GM23248 (cell line): ENCODE results near the gene GPAT3. TPM values are rescaled to one million over a fixed set of nuclear protein-coding genes. Genes with fewer than 3 reads are reported as not detected.

Source experiments
- DNase-seq: peaks from one replicate; pipeline ENCODE4 v3.0.0-alpha.2; 2015
- H2AFZ ChIP-seq: fragments of 200-600 bp; sonication (generic); 2 replicates; pipeline ENCODE4 v1.6.1; 2016; ENCODE audit warnings: antibody characterized with exemption
- H3F3A ChIP-seq: fragments of 200-600 bp; sonication (generic); 2 replicates; pipeline ENCODE4 v1.6.1; 2016; ENCODE audit warnings: mild to moderate bottlenecking, antibody characterized with exemption, mixed run types; ENCODE audit not compliant: insufficient read depth
- H3K27ac ChIP-seq: fragments of 200-600 bp; sonication (generic); 2 replicates; pipeline ENCODE4 v1.5.1; 2016; ENCODE audit warnings: mild to moderate bottlenecking
- H3K27me3 ChIP-seq: fragments of 200-600 bp; sonication (generic); replicated peaks from 2 replicates; pipeline ENCODE4 v1.6.1; 2016; ENCODE audit warnings: mild to moderate bottlenecking; ENCODE audit not compliant: insufficient read depth
- H3K36me3 ChIP-seq: fragments of 200-600 bp; sonication (generic); 2 replicates; pipeline ENCODE4 v1.6.1; 2016; ENCODE audit warnings: low read depth, mild to moderate bottlenecking
- H3K4me1 ChIP-seq: fragments of 200-600 bp; sonication (generic); 2 replicates; pipeline ENCODE4 v1.6.1; 2016; ENCODE audit warnings: mild to moderate bottlenecking; ENCODE audit not compliant: insufficient read depth
- H3K4me2 ChIP-seq: fragments of 200-600 bp; sonication (generic); one replicate; pipeline ENCODE4 v1.6.1; 2016; ENCODE audit warnings: mild to moderate bottlenecking; ENCODE audit not compliant: unreplicated experiment
- H3K4me3 ChIP-seq: fragments of 200-600 bp; sonication (generic); 2 replicates; pipeline ENCODE4 v1.5.1; 2016; ENCODE audit warnings: mild to moderate bottlenecking
- H3K79me2 ChIP-seq: fragments of 200-600 bp; sonication (generic); 2 replicates; pipeline ENCODE4 v1.6.1; 2016; ENCODE audit warnings: mild to moderate bottlenecking; ENCODE audit not compliant: insufficient read depth
- H3K9ac ChIP-seq: fragments of 200-600 bp; sonication (generic); 2 replicates; pipeline ENCODE4 v1.6.1; 2016; ENCODE audit warnings: mild to moderate bottlenecking
- H3K9me2 ChIP-seq: fragments of 200-600 bp; sonication (generic); 2 replicates; pipeline ENCODE4 v1.6.1; 2016; ENCODE audit warnings: mixed run types, mild to moderate bottlenecking, moderate library complexity; ENCODE audit not compliant: insufficient read depth
- H3K9me3 ChIP-seq: fragments of 200-600 bp; sonication (generic); one replicate; pipeline ENCODE4 v1.6.1; 2017; ENCODE audit warnings: low read depth
- H4K20me1 ChIP-seq: fragments of 200-600 bp; sonication (generic); 2 replicates; pipeline ENCODE4 v1.6.0; 2016; ENCODE audit not compliant: insufficient read depth
- EZH2 ChIP-seq: fragments of 200-600 bp; sonication (generic); IDR thresholded peaks from 2 replicates; pipeline ENCODE4 v1.6.1; 2018; ENCODE audit warnings: antibody characterized with exemption, mild to moderate bottlenecking; ENCODE audit not compliant: insufficient read depth, poor library complexity, severe bottlenecking
- EZH2phosphoT487 ChIP-seq: fragments of 200-600 bp; sonication (generic); IDR thresholded peaks from 2 replicates; pipeline ENCODE4 v1.6.1; 2018; ENCODE audit warnings: antibody characterized with exemption, moderate library complexity, mild to moderate bottlenecking, low read depth; ENCODE audit not compliant: insufficient read depth
- WGBS, 2 experiments: methylation state at CpG; one replicate each; pipeline ENCODE4 v1.1.6; 2015 to 2017; ENCODE audit warnings: low lambda C conversion rate in 2 of 2, low coverage in 1 of 2; ENCODE audit errors: missing lambda C conversion rate in 2 of 2; 5-methylcytosine and 5-hydroxymethylcytosine counted together
- in situ Hi-C: fragments of 300-500 bp; cut with MboI; formaldehyde crosslinking; loops from 2 replicates; pipeline ENCODE4 v1.15.0; 2020
- polyA plus RNA-seq: library from polyadenylated mRNA; unstranded; fragments of >200 nt; fragmentation: Nextera tagmentation; extraction: Ambion mirVana; gene quantifications from 2 replicates; pipeline ENCODE4 v1.2.1, GENCODE V29; 2016
- total RNA-seq: library from RNA; depleted of rRNA; stranded (reverse); fragments of >200 nt; shearing (Covaris generic); gene quantifications from 2 replicates; pipeline ENCODE4 v1.2.3, GENCODE V29; 2014

GPAT3 gene
- total and polyA plus RNA-seq, 2 experiments from 2014 or later: 1.7 to 2.5 TPM

DNA sequence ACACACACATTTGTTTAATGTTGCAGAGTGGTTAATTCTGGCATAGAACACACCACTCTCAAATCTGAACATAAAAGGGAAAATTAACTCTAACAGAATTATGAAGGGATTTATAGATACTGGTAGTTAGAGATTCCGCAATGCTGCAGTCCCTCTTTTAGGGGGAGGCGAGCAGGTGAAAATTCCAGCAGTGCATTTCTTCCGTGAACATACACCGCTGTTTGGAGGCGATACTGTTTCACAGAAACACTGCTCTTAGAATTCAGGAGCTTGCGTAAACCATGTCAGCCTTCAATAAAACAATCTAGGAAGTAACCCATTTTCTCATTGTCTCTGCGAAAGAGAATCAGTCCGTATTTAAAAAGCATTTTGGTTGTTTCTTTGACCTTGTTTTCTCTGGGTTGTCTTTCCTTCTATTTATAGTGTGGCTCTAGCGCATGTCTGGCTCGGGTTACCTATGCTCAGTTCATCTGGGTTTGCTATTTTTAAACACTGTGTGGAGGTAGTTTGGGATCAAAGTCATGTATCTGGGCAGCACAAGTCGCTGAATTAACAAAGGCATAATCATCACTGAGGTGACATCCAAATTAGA is 90.4 kb downstream of the GPAT3 start:
- DNase-seq: no peak
- Histone ChIP-seq H3K4me3 (no peak overlapping the region), H3K9ac (no peak overlapping the region), H3K36me3 (no peaks in the 10 kb centered on the region), H3K4me1 (peaks cover 15% of the 10 kb centered on the region; the same call in 1 of the 2 replicates), H3K9me3 (no peaks in the 10 kb centered on the region), H3K27me3 (peaks cover 4% of the 10 kb centered on the region), H3F3A (peaks cover 9% of the 10 kb centered on the region; the same call in 1 of the 2 replicates), H3K9me2 (no peaks in the 10 kb centered on the region), H4K20me1 (no peaks in the 10 kb centered on the region), H2AFZ (no peak overlapping the region), H3K27ac (no peak overlapping the region), H3K4me2 (no peak overlapping the region), H3K79me2 (no peaks in the 10 kb centered on the region)
- TF ChIP-seq EZH2phosphoT487: no peak
- TF ChIP-seq EZH2: no peak
- 71 to 73% methylated on average over 11 of the region's 11 CpGs for WGBS, 2 experiments
- in situ Hi-C loops: loop anchor here (25.0 kb wide), 1 partner anchor 264 kb away; no protein-coding TSS in a partner anchor

DNA sequence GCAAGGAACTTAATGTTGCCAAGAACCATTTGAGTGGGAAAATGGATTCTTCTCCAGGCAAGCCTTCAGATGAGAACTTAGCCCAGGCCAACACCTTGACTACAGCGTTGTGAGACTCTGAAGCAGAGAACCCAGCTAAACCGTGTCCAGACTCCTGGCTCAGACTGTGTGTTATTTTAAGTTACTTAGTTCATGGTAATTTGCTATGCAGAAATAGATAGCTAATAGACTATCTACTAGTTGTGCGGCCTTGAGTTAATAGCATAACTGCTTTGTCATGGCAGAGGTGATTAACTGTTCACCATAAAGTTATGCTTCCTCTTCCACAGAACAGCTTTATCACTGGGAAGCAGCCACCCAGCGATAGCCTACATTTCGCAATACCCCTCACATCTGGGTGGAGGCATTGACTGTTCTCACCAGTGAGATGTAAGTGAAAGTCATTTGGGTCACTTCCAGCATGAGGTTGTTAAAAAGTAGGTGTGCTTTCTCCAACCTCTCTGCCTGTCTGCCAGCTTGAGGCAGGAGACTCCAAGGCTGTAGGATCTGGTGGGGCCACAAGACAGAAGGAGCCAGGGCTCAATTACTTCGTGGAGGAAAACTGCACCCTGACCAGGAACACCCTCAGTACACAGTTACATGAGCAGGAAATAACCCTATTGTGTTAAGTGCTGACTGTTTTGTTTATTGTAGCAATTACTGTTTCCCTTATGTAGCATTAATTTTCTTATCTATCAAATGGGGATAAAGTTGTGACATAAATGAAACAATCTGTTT is 94.2 kb downstream of the GPAT3 start:
- H3K4me3 ChIP-seq: no peak overlapping the region
- no peaks in the 10 kb centered on the region for H3K36me3 ChIP-seq
- H3K79me2 ChIP-seq: no peaks in the 10 kb centered on the region
- no peak overlapping the region for H3K4me2 ChIP-seq
- TF ChIP-seq EZH2 (no peak), EZH2phosphoT487 (no peak)
- H3K9me3 ChIP-seq: no peaks in the 10 kb centered on the region
- H3F3A ChIP-seq: peaks cover 10% of the 10 kb centered on the region; the same call in 1 of the 2 replicates
- 65 to 69% methylated on average over 6 of the region's 6 CpGs for WGBS, 2 experiments
- in situ Hi-C loops: loop anchor here (25.0 kb wide), 1 partner anchor 268 kb away; no protein-coding TSS in a partner anchor
- peak; percentile 60 for DNase-seq
- no peaks in the 10 kb centered on the region for H4K20me1 ChIP-seq
- H3K9me2 ChIP-seq: no peaks in the 10 kb centered on the region
- peaks cover 15% of the 10 kb centered on the region; the same call in 1 of the 2 replicates for H3K4me1 ChIP-seq
- no peaks in the 10 kb centered on the region; the same call in 1 of the 2 replicates for H3K27me3 ChIP-seq
- H3K27ac ChIP-seq: no peak overlapping the region
- no peak overlapping the region for H2AFZ ChIP-seq
- H3K9ac ChIP-seq: no peak overlapping the region

DNA sequence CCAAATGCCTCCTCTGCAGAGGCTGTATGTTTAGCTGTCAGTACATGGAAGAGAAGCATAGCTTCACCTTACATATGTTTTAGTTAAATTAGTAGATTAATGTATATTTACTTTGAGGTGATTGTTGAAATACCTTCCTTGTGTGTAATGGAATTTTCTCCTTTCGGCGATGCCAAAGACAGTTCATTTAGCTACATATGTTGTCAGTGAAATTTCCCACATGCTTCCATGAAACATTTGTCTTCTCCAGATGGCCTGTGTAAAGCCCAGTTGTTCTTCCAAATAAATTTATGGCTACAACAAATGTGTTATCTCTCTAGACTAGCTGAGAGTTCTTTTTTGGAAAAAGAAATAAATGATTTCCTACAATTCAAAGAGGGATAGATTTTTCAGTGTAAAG is 95.2 kb downstream of the GPAT3 start:
- H2AFZ ChIP-seq: no peak overlapping the region
- no peaks in the 10 kb centered on the region for H3K36me3 ChIP-seq
- H3F3A ChIP-seq: peaks cover 10% of the 10 kb centered on the region; the same call in 1 of the 2 replicates
- TF ChIP-seq EZH2: no peak
- no peak for TF ChIP-seq EZH2phosphoT487
- peaks cover 15% of the 10 kb centered on the region; the same call in 1 of the 2 replicates for H3K4me1 ChIP-seq
- no peaks in the 10 kb centered on the region for H3K9me2 ChIP-seq
- peak; percentile 29 for DNase-seq
- H3K4me2 ChIP-seq: no peak overlapping the region
- H3K9ac ChIP-seq: no peak overlapping the region
- no peak overlapping the region for H3K4me3 ChIP-seq
- in situ Hi-C loops: loop anchor here (25.0 kb wide), 1 partner anchor 269 kb away; no protein-coding TSS in a partner anchor
- WGBS, 2 experiments: 41 to 45% methylated on average over 2 of the region's 2 CpGs
- no peaks in the 10 kb centered on the region; the same call in 1 of the 2 replicates for H3K27me3 ChIP-seq
- H3K79me2 ChIP-seq: no peaks in the 10 kb centered on the region
- no peak overlapping the region for H3K27ac ChIP-seq
- H4K20me1 ChIP-seq: no peaks in the 10 kb centered on the region
- H3K9me3 ChIP-seq: no peaks in the 10 kb centered on the region

DNA sequence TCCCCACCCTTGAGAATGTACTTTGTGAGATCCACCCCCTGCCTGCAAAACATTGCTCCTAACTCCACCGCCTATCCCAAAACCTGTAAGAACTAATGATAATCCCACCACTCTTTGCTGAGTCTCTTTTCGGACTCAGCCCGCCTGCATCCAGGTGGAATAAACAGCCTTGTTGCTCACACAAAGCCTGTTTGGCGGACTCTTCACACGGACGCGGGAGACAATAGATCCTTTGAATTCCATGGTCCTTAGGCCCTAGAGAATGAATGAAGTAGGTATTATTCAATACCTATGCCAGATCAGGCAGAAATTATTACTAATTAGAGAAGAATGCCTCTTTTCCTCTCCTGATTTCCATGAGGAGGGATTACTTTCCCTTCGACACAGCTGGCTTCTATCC is 101.0 kb downstream of the GPAT3 start:
- Histone ChIP-seq H3K27ac (no peak overlapping the region), H4K20me1 (no peaks in the 10 kb centered on the region), H3K4me1 (no peaks in the 10 kb centered on the region), H3K9ac (no peak overlapping the region), H2AFZ (no peak overlapping the region), H3F3A (no peaks in the 10 kb centered on the region), H3K9me2 (no peaks in the 10 kb centered on the region), H3K27me3 (no peaks in the 10 kb centered on the region), H3K79me2 (no peaks in the 10 kb centered on the region), H3K36me3 (no peaks in the 10 kb centered on the region), H3K4me3 (no peak overlapping the region), H3K9me3 (no peaks in the 10 kb centered on the region), H3K4me2 (no peak overlapping the region)
- in situ Hi-C loops: loop anchor here (5.0 to 25.0 kb wide), 2 partner anchors 125 to 275 kb away; no protein-coding TSS in a partner anchor
- 96 to 97% methylated on average over 8 of the region's 8 CpGs for WGBS, 2 experiments
- DNase-seq: no peak
- TF ChIP-seq EZH2 (no peak), EZH2phosphoT487 (no peak)
